Measurements from ENCODE around the gene TBC1D10B. TPM values are rescaled to one million over a fixed set of nuclear protein-coding genes. Genes with fewer than 3 reads are reported as not detected.
"Not testable (repeated sequence)": the region's sequence is repeated elsewhere in the genome, so short reads cannot be mapped to it uniquely, and the experiment has no call there.

The TBC1D10B gene
- total RNA-seq, 1 donor, result 38.0 TPM

DNA sequence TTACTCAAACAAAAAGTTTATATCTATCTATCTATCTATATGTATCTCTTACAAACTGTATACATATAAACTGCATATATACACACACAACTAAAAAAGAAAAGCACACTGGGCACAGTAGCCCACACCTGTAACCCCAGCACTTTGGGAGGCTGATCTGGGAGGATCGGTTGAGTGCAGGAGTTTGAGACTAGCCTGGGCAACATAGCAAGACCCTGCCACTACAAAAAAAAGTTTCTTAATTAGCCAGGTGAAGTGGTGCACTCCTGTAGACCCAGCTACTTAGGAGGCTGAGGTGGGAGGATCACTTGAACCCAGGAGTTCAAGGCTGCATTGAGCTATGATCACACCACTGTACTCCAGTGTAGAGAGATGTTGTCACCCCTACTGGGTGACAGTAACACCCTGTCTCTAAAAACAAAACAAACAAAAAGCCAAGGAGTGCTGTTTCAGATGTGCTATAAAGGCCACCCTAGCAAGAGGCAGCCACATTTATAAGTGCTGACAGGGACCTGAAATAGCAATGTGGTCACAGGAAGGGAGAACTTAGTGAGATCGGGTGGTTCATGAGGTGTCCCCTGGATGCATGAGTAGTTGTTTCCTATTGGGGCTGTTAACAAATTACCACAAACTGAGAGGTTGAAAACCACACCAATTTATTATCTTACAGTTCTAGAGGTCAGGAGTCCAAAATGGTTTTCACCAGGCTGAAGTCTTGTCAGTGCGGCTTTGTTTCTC is 20.0 kb downstream of the TBC1D10B start:
- DNase-seq (ENCODE audit: low read depth), result no peak
- no peak overlapping the region for H3K4me3 ChIP-seq (ENCODE audit: low read depth, low read length)
- TF ChIP-seq, protein P1, sequence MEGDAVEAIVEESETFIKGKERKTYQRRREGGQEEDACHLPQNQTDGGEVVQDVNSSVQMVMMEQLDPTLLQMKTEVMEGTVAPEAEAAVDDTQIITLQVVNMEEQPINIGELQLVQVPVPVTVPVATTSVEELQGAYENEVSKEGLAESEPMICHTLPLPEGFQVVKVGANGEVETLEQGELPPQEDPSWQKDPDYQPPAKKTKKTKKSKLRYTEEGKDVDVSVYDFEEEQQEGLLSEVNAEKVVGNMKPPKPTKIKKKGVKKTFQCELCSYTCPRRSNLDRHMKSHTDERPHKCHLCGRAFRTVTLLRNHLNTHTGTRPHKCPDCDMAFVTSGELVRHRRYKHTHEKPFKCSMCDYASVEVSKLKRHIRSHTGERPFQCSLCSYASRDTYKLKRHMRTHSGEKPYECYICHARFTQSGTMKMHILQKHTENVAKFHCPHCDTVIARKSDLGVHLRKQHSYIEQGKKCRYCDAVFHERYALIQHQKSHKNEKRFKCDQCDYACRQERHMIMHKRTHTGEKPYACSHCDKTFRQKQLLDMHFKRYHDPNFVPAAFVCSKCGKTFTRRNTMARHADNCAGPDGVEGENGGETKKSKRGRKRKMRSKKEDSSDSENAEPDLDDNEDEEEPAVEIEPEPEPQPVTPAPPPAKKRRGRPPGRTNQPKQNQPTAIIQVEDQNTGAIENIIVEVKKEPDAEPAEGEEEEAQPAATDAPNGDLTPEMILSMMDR (IDR thresholded peaks at IDR 0.05; ENCODE audit: insufficient read depth, low read length), result no peak

DNA sequence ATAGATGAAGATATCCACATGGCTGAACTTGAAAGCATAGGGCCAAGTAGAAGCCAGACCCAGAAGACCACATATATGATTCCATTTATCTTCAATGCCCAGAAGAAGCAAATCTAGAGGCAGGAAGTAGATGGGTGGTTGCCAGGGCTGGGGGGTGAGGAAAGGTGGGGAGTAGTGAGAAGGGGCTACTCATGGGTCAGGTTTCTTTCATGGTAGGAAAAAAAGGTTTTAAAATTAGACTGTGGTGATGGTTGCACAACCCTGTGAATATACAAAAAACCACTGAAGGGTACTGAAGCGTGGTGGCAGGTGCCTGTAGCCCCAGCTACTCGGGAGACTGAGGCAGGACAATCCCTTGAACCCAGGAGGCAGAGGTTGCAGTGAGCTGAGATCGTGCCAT is 20.6 kb downstream of the TBC1D10B start:
- DNase-seq (ENCODE audit: low read depth), result no peak
- TF ChIP-seq, protein P1 (IDR thresholded peaks at IDR 0.05; ENCODE audit: insufficient read depth, low read length), result no peak
- no peak overlapping the region for H3K4me3 ChIP-seq (ENCODE audit: low read depth, low read length)

DNA sequence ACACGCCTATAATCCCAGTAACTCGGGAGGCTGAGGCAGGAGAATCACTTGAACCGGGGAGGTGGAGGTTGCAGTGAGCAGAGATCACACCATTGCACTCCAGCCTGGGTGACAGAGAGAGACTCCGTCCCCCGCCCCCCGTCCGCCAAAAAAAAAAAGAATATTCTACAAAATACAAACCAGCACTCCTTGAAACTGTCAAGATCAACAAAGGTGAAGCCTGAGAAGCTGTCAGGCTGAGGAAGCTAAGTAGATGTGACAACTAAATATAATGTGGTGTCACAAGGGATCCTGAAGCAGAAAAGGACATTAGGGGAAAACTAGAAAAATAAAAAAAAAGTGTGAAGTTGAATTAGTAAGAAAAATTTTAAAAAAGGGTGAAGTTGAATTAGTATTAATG is 21.4 kb downstream of the TBC1D10B start:
- TF ChIP-seq, protein P1 (IDR thresholded peaks at IDR 0.05; ENCODE audit: insufficient read depth, low read length), result no peak
- no peak for DNase-seq (ENCODE audit: low read depth)
- H3K4me3 ChIP-seq (ENCODE audit: low read depth, low read length), result no peak overlapping the region

DNA sequence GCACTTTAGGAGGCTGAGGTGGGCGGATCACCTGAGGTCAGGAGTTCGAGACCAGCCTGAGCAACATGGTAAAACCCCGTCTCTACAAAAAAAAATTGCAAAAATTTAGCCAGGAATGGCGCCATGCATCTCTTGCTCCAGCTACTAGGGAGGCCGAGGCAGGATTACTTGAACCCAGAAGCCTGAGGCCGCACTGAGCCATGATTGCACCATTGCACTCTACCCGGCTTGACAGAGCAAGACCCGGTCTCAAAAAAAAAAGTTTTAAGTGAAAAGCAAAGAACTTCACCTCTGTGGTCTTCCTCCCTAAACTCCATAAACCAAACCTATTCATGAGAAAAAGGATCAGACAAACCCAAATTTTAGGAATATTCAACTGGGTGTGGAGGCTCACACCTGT is 22.2 kb downstream of the TBC1D10B start:
- TF ChIP-seq, protein P1 (IDR thresholded peaks at IDR 0.05; ENCODE audit: insufficient read depth, low read length), result no peak
- no peak overlapping the region for H3K4me3 ChIP-seq (ENCODE audit: low read depth, low read length)
- DNase-seq (ENCODE audit: low read depth), result no peak

DNA sequence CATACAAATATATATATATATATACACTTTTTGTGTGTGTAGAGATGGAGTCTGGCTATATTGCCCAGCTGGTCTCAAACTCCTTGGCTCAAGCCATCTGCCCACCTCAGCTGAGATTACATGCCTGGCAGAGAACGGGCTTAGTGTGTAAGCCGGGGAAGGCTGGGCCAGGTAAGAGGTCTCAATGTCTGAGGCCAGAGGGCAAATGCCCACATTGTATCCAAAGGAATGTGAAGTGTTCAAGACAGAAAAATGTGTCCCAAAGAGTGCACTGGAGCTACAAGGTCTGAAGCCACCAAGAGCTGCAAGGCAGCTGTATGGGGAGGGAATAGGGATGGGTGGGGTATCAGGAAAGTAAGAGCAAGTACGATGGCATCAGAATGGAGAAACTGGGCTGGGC is 24.0 kb downstream of the TBC1D10B start:
- no peak for DNase-seq (ENCODE audit: low read depth)
- TF ChIP-seq, protein P1 (IDR thresholded peaks at IDR 0.05; ENCODE audit: insufficient read depth, low read length), result no peak
- H3K4me3 ChIP-seq (ENCODE audit: low read depth, low read length), result no peak overlapping the region

DNA sequence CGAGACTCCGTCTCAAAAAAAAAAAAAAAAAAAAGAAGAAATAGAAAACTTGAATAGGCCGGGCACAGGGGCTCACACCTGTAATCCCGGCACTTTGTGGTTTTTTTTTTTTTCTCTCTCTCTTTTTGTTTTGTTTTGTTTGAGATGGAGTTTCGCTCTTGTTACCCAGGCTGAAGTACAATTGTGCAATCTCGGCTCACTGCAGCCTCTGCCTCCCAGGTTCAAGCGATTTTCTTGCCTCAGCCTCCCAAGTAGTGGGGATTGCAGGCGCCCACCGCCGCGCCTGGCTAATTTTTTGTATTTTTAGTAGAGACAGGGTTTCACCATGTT is 26.8 kb downstream of the TBC1D10B start:
- H3K4me3 ChIP-seq (ENCODE audit: low read depth, low read length); DNase-seq (ENCODE audit: low read depth): not testable (repeated sequence)

DNA sequence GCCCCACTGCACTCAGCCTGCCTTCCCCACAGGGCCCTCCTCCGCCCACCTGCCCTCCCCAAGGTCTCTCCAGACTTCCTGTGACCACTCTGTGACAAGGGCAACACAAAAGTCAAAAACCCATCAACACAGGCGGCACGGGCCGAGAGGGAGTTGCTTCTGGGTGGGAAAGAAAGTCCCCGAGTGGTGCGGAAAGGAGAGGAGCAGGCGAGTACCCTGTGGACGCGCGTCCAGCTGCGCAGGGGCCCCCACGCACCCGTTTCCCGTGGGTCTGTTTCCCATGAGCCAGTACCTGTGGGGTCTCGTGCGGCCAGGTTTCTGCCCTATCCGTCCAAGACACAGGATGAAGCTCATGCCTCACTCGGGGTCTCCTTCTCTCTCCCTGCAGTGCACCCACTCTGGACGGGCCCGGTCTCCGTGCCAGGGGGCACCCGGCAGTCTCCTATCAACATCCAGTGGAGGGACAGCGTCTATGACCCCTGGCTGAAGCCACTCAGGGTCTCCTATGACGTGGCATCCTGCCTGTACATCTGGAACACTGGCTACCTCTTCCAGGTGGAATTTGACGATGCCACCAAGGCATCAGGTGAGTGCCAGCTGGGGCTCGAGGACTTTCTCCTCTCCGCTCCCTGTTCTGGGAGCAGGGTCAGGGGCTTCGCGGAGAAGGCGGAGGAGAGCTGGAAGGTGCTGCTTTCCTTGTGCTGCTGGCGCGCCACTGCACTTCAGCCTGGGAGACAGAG is 27.4 kb downstream of the TBC1D10B start:
- no peak for DNase-seq (ENCODE audit: low read depth)
- TF ChIP-seq, protein P1 (IDR thresholded peaks at IDR 0.05; ENCODE audit: insufficient read depth, low read length), result no peak
- H3K4me3 ChIP-seq (ENCODE audit: low read depth, low read length), result no peak overlapping the region

DNA sequence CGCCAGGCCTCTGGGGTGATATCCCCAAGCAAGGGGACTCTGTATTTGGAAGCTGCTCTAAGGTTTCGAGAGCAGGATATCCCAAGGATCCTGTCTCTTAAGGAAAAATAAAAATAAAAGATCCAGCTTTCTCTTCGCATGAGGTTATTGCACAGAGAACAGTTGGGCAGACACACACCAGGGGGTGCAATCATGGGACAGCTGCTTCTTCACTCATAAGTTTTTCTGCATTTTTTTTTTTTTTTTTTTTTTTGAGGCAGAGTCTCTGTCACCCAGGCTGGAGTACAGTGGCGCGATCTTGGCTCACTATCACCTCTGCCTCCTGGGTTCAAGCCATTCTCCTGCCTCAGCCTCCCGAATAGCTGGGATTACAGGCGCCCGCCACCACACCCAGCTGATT is 28.3 kb downstream of the TBC1D10B start:
- DNase-seq (ENCODE audit: low read depth); H3K4me3 ChIP-seq (ENCODE audit: low read depth, low read length): not testable (repeated sequence)

Data from fibroblast of the aortic adventitia (primary cell).